Measurements from ENCODE around the gene FARS2.

The FARS2 gene

DNA sequence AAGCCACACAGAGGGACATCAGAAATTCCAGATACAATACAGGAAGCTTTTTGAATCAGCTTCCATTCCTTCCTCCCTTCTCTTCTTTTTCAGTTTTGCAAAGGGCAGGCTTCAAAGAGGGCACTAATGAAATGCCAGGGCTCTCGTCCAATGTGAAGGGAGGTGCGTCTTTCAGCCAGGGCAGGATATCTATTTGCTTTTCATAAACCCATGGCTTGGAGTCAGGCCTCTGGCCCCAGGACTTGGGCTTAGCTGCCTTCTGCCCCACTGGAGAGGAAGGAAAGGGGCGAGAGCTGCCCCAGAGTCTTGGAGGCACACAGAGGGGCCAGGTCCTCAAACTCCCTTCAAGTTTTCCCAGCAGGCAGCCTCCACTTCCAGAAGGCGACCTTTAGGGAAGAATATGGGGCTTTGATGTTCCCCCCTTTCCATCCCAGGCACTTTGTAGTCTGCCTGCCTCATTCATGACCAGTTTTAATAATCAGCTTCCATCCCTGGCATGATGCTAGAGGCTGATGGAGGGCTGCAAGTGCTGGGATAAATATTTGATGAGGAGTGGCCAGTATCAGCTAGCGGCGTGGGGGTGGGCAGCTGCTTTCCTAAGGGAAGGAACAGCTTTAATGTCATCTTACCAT is 510.6 kb downstream of the FARS2 start:
- Histone ChIP-seq H3K4me3 (ENCODE audit: low read length) (no peak overlapping the region), H3K4me1 (ENCODE audit: control insufficient read depth, low read depth, low read length) (no peaks in the 10 kb centered on the region), H3K27me3 (ENCODE audit: control insufficient read depth, insufficient read depth, low read length) (no peaks in the 10 kb centered on the region), H3K9me3 (ENCODE audit: control insufficient read depth, low read depth, low read length) (no peaks in the 10 kb centered on the region), H3K36me3 (ENCODE audit: control insufficient read depth, low read depth, low read length) (no peaks in the 10 kb centered on the region), H3K9ac (ENCODE audit: low read length) (no peak overlapping the region), H3K27ac (ENCODE audit: low read length) (no peak overlapping the region)

DNA sequence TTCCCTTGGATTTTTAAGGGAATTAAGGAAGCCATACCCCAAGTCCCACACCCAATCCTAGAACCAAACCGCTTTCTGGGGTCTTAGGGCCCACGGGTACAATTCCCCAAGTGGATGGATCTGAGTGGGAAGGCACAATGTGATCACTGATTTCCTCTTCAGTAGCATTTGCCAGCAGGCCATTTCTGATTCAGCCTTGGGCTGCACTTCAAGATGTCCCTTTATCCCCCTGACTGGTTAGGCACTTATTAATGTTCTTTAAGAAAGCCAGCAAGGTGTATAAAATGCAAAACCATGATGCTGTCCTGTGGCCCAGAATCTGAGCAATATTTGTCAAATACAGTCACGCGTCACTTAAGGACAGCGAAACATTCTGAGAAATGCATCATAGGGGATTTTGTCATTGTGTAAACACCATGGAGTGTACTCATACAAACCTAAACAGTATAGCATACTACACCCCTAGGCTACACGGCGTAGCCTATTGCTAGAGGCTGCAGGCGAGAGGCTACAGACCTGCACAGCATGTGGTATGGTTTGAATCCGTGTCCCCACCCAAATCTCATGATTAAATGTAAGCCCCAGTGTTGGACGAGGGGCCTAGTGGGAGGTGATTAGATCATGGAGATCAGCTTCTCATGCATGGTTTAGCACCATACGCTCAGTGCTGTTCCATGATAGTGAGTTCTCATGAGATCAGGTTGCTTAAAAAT is 511.3 kb downstream of the FARS2 start:
- no peaks in the 10 kb centered on the region for H3K9me3 ChIP-seq (ENCODE audit: control insufficient read depth, low read depth, low read length)
- no peaks in the 10 kb centered on the region for H3K4me1 ChIP-seq (ENCODE audit: control insufficient read depth, low read depth, low read length)
- no peaks in the 10 kb centered on the region for H3K36me3 ChIP-seq (ENCODE audit: control insufficient read depth, low read depth, low read length)
- H3K27me3 ChIP-seq (ENCODE audit: control insufficient read depth, insufficient read depth, low read length): no peaks in the 10 kb centered on the region
- H3K4me3 ChIP-seq (ENCODE audit: low read length): no peak overlapping the region
- no peak overlapping the region for H3K27ac ChIP-seq (ENCODE audit: low read length)
- H3K9ac ChIP-seq (ENCODE audit: low read length): no peak overlapping the region

DNA sequence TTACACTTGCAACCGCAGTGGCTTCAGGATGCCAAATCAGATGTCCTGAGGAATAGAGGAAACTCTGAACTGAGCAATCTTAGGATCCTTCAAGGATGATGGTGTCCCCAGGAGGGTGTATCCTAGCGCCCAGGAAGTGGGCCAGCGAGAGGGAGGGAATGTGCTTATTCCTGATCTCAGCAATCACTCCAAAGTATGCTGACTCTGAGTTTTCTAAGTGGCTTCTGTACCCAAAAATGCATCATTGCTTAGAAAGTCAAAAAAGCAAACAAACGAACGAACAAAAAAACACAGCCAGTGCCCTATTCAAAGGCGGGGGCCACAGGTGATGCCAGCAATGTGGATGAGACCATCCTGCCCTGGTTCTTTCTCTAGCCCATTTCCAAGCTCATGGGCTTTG is 514.8 kb downstream of the FARS2 start:
- no peak overlapping the region for H3K4me3 ChIP-seq (ENCODE audit: low read length)
- H3K4me1 ChIP-seq (ENCODE audit: control insufficient read depth, low read depth, low read length): no peaks in the 10 kb centered on the region
- no peaks in the 10 kb centered on the region for H3K9me3 ChIP-seq (ENCODE audit: control insufficient read depth, low read depth, low read length)
- H3K27ac ChIP-seq (ENCODE audit: low read length): no peak overlapping the region
- no peak overlapping the region for H3K9ac ChIP-seq (ENCODE audit: low read length)
- H3K36me3 ChIP-seq (ENCODE audit: control insufficient read depth, low read depth, low read length): no peaks in the 10 kb centered on the region
- H3K27me3 ChIP-seq (ENCODE audit: control insufficient read depth, insufficient read depth, low read length): no peaks in the 10 kb centered on the region

DNA sequence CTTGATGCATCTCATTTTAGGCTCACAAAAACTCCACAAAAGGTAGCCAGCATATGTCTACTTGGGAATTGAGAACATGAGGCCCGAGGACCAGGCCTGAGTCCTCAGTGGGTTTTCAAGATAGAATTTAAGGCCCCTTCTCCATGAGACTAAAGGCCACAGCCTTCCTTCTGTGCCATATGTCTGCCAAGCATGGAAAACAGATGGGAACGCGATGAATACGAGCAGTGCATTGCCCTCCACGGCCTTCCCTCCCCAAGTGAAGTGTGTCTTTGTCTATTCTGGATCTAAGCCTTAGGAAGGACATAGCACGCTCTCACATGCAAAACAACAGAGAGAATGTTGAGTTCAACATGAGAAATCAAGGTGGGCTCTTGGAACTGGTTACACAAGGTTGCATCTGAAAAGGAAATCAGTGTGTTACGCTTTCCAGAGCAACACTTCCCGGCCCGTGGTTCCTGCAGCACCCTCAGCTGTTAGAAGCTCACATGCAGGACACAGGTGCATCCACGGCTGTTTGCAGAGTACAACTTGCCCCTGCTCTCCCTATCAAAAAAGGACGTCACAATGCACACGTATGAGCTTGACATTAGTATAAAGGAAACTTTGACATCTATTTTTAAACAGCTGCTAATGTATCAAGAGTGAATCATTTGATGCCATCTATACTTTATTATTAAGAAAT is 515.5 kb downstream of the FARS2 start:
- no peak overlapping the region for H3K4me3 ChIP-seq (ENCODE audit: low read length)
- no peaks in the 10 kb centered on the region for H3K9me3 ChIP-seq (ENCODE audit: control insufficient read depth, low read depth, low read length)
- no peaks in the 10 kb centered on the region for H3K27me3 ChIP-seq (ENCODE audit: control insufficient read depth, insufficient read depth, low read length)
- no peak overlapping the region for H3K9ac ChIP-seq (ENCODE audit: low read length)
- H3K27ac ChIP-seq (ENCODE audit: low read length): no peak overlapping the region
- no peaks in the 10 kb centered on the region for H3K36me3 ChIP-seq (ENCODE audit: control insufficient read depth, low read depth, low read length)
- H3K4me1 ChIP-seq (ENCODE audit: control insufficient read depth, low read depth, low read length): peaks cover 1% of the 10 kb centered on the region

DNA sequence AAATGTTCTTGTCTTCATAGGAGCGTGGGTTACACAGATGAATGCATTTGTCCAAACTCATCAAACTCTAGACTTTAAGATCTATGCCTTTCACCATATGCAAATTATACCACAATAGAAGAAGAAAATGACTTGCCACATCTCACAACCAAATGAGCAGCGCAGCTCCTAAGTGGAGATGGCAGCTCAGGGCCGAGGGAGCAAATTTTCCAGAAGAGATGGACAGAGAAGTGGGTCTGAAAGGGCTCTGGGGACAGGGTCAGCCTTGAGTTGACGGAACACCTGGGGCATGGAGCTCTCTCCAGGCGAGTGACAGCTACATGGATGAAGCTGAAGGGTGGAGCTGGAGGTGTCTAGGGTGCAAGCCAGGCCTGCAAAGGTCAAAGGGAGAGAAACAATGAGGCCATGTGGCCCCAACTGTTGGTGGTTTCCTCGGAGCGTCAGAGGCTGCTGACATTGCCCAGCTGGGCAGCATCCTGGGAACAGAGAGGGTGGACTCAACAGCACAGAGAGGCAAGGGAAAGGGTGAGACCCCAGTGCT is 517.1 kb downstream of the FARS2 start:
- peaks cover 7% of the 10 kb centered on the region for H3K4me1 ChIP-seq (ENCODE audit: control insufficient read depth, low read depth, low read length)
- no peaks in the 10 kb centered on the region for H3K36me3 ChIP-seq (ENCODE audit: control insufficient read depth, low read depth, low read length)
- no peaks in the 10 kb centered on the region for H3K9me3 ChIP-seq (ENCODE audit: control insufficient read depth, low read depth, low read length)
- no peaks in the 10 kb centered on the region for H3K27me3 ChIP-seq (ENCODE audit: control insufficient read depth, insufficient read depth, low read length)
- no peak overlapping the region for H3K27ac ChIP-seq (ENCODE audit: low read length)
- no peak overlapping the region for H3K9ac ChIP-seq (ENCODE audit: low read length)
- H3K4me3 ChIP-seq (ENCODE audit: low read length): no peak overlapping the region

DNA sequence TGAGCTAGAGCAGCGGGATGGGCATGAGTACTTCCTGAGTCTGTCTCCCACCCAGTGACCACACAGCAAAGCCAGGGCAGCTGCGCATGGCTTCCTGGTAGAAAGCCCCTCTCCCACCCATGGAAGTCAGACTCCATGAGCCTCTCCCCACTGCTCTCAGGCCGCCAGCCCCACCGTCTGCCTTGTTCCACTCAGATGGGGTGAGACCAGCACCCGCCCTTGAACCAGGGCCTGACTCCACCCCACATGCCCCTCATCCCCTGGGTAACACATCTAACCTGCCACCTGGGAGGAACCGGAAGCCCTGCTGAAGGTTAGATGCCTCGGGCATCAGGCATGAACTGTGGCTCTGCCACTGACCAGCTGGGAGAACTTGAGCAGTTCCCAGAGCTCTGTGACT is 517.6 kb downstream of the FARS2 start:
- no peak overlapping the region for H3K4me3 ChIP-seq (ENCODE audit: low read length)
- no peaks in the 10 kb centered on the region for H3K27me3 ChIP-seq (ENCODE audit: control insufficient read depth, insufficient read depth, low read length)
- H3K9me3 ChIP-seq (ENCODE audit: control insufficient read depth, low read depth, low read length): no peaks in the 10 kb centered on the region
- peaks cover 7% of the 10 kb centered on the region for H3K4me1 ChIP-seq (ENCODE audit: control insufficient read depth, low read depth, low read length)
- no peak overlapping the region for H3K27ac ChIP-seq (ENCODE audit: low read length)
- H3K9ac ChIP-seq (ENCODE audit: low read length): no peak overlapping the region
- no peaks in the 10 kb centered on the region for H3K36me3 ChIP-seq (ENCODE audit: control insufficient read depth, low read depth, low read length)

DNA sequence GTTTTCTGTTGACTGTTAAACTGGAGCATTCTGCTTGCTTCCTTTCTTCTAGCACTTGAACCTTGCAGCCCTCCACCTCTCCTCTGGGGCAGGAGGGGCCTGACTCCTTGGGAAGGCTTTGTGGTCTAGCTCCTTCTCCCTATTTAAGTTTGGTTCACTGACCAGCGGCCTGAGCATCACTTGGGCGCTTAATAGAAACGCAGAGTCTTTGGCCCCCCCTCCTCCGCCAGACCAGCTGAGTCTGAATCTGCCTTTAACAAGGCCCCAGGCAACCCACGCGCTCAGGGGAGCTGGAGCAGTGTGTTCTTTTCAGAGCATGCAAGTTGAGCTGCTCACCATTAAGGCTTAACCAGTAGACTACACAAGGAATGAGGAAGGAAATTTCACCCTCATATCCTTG is 519.7 kb downstream of the FARS2 start:
- H3K4me1 ChIP-seq (ENCODE audit: control insufficient read depth, low read depth, low read length): peaks cover 7% of the 10 kb centered on the region
- no peaks in the 10 kb centered on the region for H3K27me3 ChIP-seq (ENCODE audit: control insufficient read depth, insufficient read depth, low read length)
- no peaks in the 10 kb centered on the region for H3K36me3 ChIP-seq (ENCODE audit: control insufficient read depth, low read depth, low read length)
- no peak overlapping the region for H3K4me3 ChIP-seq (ENCODE audit: low read length)
- H3K9ac ChIP-seq (ENCODE audit: low read length): no peak overlapping the region
- H3K9me3 ChIP-seq (ENCODE audit: control insufficient read depth, low read depth, low read length): no peaks in the 10 kb centered on the region
- no peak overlapping the region for H3K27ac ChIP-seq (ENCODE audit: low read length)

DNA sequence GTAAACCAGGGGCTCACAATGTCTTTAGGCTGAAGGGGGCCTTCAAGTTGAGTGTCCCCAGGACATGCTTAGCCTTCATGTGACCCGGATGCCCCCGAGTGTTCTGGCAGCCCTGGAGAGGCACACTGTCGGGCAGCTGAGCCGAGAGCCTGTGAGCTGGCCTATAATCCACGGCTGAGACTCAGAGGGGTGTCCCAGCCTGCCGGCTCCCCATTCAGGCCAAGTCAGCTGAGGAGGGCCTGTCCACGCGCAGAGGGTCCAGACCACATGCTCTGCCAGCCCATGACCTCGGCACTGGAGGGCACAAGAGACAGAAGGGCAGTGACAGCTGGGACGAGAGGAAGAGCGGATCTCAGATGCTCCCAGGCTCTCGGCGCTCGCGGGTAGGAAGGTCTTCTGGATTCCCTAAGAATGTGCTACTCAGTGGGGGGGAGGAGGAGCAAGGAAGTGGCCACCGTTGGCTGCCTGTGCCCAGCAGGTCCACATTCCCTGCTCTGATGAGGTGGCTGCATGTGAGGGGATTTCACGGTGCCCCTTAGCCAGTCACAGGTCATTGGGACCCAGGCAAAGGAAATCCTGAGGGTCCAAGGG is 520.7 kb downstream of the FARS2 start:
- H3K36me3 ChIP-seq (ENCODE audit: control insufficient read depth, low read depth, low read length): no peaks in the 10 kb centered on the region
- H3K9me3 ChIP-seq (ENCODE audit: control insufficient read depth, low read depth, low read length): no peaks in the 10 kb centered on the region
- no peak overlapping the region for H3K9ac ChIP-seq (ENCODE audit: low read length)
- H3K4me1 ChIP-seq (ENCODE audit: control insufficient read depth, low read depth, low read length): peaks cover 7% of the 10 kb centered on the region
- H3K4me3 ChIP-seq (ENCODE audit: low read length): no peak overlapping the region
- no peaks in the 10 kb centered on the region for H3K27me3 ChIP-seq (ENCODE audit: control insufficient read depth, insufficient read depth, low read length)
- no peak overlapping the region for H3K27ac ChIP-seq (ENCODE audit: low read length)

DNA sequence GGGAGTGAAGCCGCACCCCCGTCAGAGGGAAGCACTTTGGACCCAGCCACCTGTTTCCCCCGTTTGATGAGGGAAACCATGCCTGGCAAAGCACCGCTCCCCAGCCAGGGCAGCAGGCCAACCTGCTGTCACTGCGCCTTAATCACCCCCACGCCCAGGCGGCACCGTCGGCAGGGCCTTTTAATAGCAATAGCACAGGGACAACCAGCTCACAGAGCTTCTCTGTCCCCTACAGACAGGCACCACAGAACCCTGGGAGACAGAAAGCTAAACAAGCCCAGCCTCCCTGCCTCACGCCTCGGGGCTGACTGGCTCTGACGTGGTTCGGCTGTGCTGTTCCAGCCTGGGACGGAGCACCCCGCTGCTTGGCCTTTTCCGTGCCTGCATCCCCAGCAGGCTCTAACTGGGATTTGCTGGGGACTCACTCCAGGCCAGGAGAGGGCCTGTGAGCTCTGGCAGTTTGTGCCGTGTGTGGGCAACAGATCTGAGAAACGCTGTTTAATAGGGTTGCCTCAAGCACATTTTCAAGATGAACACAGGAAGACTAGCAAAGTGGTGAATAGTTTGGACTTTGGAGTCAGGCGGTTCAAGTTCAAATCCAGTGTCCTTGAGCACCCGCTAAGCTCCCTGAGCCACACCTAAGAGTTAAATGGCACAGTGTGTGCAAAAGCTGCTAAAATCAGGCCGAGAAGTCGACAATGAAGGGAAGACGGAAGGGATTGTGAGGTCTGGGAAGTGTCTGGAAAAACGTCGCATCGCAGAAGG is 521.7 kb downstream of the FARS2 start:
- Histone ChIP-seq H3K4me1 (ENCODE audit: control insufficient read depth, low read depth, low read length) (peaks cover 7% of the 10 kb centered on the region), H3K9me3 (ENCODE audit: control insufficient read depth, low read depth, low read length) (no peaks in the 10 kb centered on the region), H3K27me3 (ENCODE audit: control insufficient read depth, insufficient read depth, low read length) (no peaks in the 10 kb centered on the region), H3K27ac (ENCODE audit: low read length) (no peak overlapping the region), H3K4me3 (ENCODE audit: low read length) (no peak overlapping the region), H3K9ac (ENCODE audit: low read length) (no peak overlapping the region), H3K36me3 (ENCODE audit: control insufficient read depth, low read depth, low read length) (no peaks in the 10 kb centered on the region)

DNA sequence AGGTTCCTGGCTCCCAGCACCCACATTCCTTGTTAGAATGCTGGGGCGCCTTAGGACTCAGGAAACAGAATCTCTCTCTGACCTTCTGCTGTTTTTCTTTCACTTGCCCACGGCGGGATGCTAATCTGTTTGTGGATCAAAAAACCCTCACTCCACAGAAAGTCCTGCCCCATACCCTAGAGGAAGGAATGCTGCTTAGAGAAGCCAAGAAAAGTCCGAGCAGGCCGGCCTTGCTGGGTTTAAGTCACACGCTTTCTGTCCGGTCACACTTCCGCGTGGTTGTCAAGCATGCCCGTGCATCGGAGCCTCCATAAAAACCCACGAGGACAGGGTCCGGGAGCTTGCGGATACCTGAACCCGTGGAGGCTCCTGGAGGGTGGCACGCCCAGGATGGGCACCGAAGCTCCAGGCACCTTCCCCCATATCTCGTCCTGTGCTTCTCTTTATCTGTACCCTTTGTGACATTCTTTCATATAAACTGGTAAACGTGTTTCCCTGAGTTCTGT is 522.3 kb downstream of the FARS2 start:
- H3K27me3 ChIP-seq (ENCODE audit: control insufficient read depth, insufficient read depth, low read length): no peaks in the 10 kb centered on the region
- no peaks in the 10 kb centered on the region for H3K36me3 ChIP-seq (ENCODE audit: control insufficient read depth, low read depth, low read length)
- no peak overlapping the region for H3K4me3 ChIP-seq (ENCODE audit: low read length)
- H3K9ac ChIP-seq (ENCODE audit: low read length): no peak overlapping the region
- no peaks in the 10 kb centered on the region for H3K9me3 ChIP-seq (ENCODE audit: control insufficient read depth, low read depth, low read length)
- peaks cover 7% of the 10 kb centered on the region for H3K4me1 ChIP-seq (ENCODE audit: control insufficient read depth, low read depth, low read length)
- no peak overlapping the region for H3K27ac ChIP-seq (ENCODE audit: low read length)

DNA sequence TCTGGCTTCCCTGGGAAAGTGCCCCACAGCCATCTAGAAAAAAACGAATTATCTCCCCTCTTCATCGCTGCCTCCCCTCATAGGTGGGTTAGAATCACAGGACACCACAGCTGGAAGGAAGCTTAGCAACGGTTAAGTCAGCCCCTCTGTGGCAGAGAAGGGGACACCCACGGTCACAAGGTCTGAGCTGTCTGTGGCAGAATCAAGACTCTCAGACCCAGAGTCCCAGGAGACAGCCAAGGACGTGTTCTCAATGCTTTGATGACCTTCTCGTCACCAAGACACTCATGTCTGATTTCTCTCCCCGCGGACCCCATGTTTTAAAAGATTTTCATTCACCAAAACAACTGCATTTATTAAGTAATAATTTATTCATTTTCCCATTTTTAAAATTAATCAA is 523.9 kb downstream of the FARS2 start:
- Histone ChIP-seq H3K9ac (ENCODE audit: low read length) (no peak overlapping the region), H3K4me1 (ENCODE audit: control insufficient read depth, low read depth, low read length) (peaks cover 7% of the 10 kb centered on the region), H3K27me3 (ENCODE audit: control insufficient read depth, insufficient read depth, low read length) (no peaks in the 10 kb centered on the region), H3K9me3 (ENCODE audit: control insufficient read depth, low read depth, low read length) (no peaks in the 10 kb centered on the region), H3K4me3 (ENCODE audit: low read length) (no peak overlapping the region), H3K27ac (ENCODE audit: low read length) (no peak overlapping the region), H3K36me3 (ENCODE audit: control insufficient read depth, low read depth, low read length) (no peaks in the 10 kb centered on the region)
